GM23338 (cell line): ENCODE data around the gene PSIP1. TPM values are rescaled to one million over a fixed set of nuclear protein-coding genes. Genes with fewer than 3 reads are reported as not detected.

ENCODE experiments used
- ATAC-seq: fragments of 200-7000 bp; cut with Tn5 transposase; 3 replicates; pipeline ENCODE4 v1.9.1; 2020
- DNase-seq: peaks from one replicate; pipeline ENCODE4 v3.0.0-alpha.2; 2015; ENCODE audit warnings: low spot score
- H2AFZ ChIP-seq: fragments of 200-600 bp; sonication (generic); 2 replicates; pipeline ENCODE4 v1.8.0; 2016; ENCODE audit warnings: antibody characterized with exemption, mild to moderate bottlenecking, moderate library complexity
- H3F3A ChIP-seq: fragments of 200-600 bp; sonication (generic); replicated peaks from 2 replicates; pipeline ENCODE4 v1.8.0; 2017; ENCODE audit warnings: antibody characterized with exemption, mixed run types, low read depth
- H3K27ac ChIP-seq: fragments of 200-600 bp; sonication (generic); 2 replicates; pipeline ENCODE4 v1.6.1; 2016; ENCODE audit warnings: low read depth
- H3K27me3 ChIP-seq: fragments of 200-600 bp; sonication (generic); 2 replicates; pipeline ENCODE4 v1.8.0; 2016; ENCODE audit warnings: mild to moderate bottlenecking, mixed run types, moderate library complexity; ENCODE audit not compliant: insufficient read depth
- H3K36me3 ChIP-seq: fragments of 200-600 bp; sonication (generic); 2 replicates; pipeline ENCODE4 v1.8.0; 2016; ENCODE audit warnings: mild to moderate bottlenecking; ENCODE audit not compliant: insufficient read depth
- H3K4me1 ChIP-seq: fragments of 200-600 bp; sonication (generic); 2 replicates; pipeline ENCODE4 v1.8.0; 2016; ENCODE audit warnings: mild to moderate bottlenecking, moderate library complexity; ENCODE audit not compliant: insufficient read depth
- H3K4me2 ChIP-seq: fragments of 200-600 bp; sonication (generic); 2 replicates; pipeline ENCODE4 v1.7.1; 2017; ENCODE audit warnings: mixed run types
- H3K4me3 ChIP-seq: fragments of 200-600 bp; sonication (generic); 2 replicates; pipeline ENCODE4 v1.6.1; 2016; ENCODE audit warnings: mixed run types
- H3K79me2 ChIP-seq: fragments of 200-600 bp; sonication (generic); replicated peaks from 2 replicates; pipeline ENCODE4 v1.8.0; 2017; ENCODE audit warnings: mild to moderate bottlenecking; ENCODE audit not compliant: insufficient read depth
- H3K9me2 ChIP-seq: fragments of 200-600 bp; sonication (generic); 2 replicates; pipeline ENCODE4 v1.8.0; 2017; ENCODE audit not compliant: insufficient read depth
- H4K20me1 ChIP-seq: fragments of 200-600 bp; sonication (generic); replicated peaks from 2 replicates; pipeline ENCODE4 v1.8.0; 2017; ENCODE audit warnings: mild to moderate bottlenecking; ENCODE audit not compliant: insufficient read depth
- H3K27ac Mint-ChIP-seq: 2 replicates; pipeline ENCODE4 v1.8.0; 2020; ENCODE audit warnings: inconsistent platforms, mild to moderate bottlenecking, moderate library complexity, mixed read lengths
- H3K27me3 Mint-ChIP-seq: 3 replicates; pipeline ENCODE4 v1.8.0; 2022; ENCODE audit warnings: low read depth, mild to moderate bottlenecking, moderate library complexity, mixed read lengths, inconsistent platforms; ENCODE audit not compliant: insufficient read depth, poor library complexity
- H3K36me3 Mint-ChIP-seq: 3 replicates; pipeline ENCODE4 v1.8.0; 2021; ENCODE audit warnings: low read depth, mild to moderate bottlenecking, inconsistent platforms, moderate library complexity, mixed read lengths
- H3K4me1 Mint-ChIP-seq: 3 replicates; pipeline ENCODE4 v1.8.0; 2020; ENCODE audit warnings: mild to moderate bottlenecking, inconsistent platforms, mixed read lengths
- H3K4me3 Mint-ChIP-seq: 3 replicates; pipeline ENCODE4 v1.8.0; 2021; ENCODE audit warnings: moderate library complexity, mild to moderate bottlenecking, inconsistent platforms, mixed read lengths
- H3K9me3 Mint-ChIP-seq: 3 replicates; pipeline ENCODE4 v1.8.0; 2020; ENCODE audit warnings: moderate library complexity, mild to moderate bottlenecking, inconsistent platforms, mixed read lengths
- CREB1 ChIP-seq: fragments of 250-450 bp; sonication (Bioruptor Pico); IDR thresholded peaks from 2 replicates; pipeline ENCODE4 v1.5.0; 2020; ENCODE audit warnings: low read depth, mild to moderate bottlenecking, moderate library complexity
- CTCF ChIP-seq, 2 experiments: fragments of 200-600 bp in 1 of 2; sonication (generic) in 1 of 2; conservative IDR thresholded peaks; 2 replicates each; pipeline versions ENCODE4 v1.5.1 to v1.6.1; 2016 to 2017; ENCODE audit warnings: antibody characterized with exemption in 2 of 2, low read depth in 2 of 2, mild to moderate bottlenecking in 2 of 2, moderate library complexity in 1 of 2
- EZH2 ChIP-seq: fragments of 200-600 bp; sonication (generic); IDR thresholded peaks from one replicate; pipeline ENCODE4 v1.8.0; 2017; ENCODE audit warnings: antibody characterized with exemption, mild to moderate bottlenecking, low read depth; ENCODE audit not compliant: unreplicated experiment
- EZH2phosphoT487 ChIP-seq: fragments of 200-600 bp; sonication (generic); IDR thresholded peaks from one replicate; pipeline ENCODE4 v1.8.1; 2018; ENCODE audit warnings: antibody characterized with exemption; ENCODE audit not compliant: unreplicated experiment
- JUNB ChIP-seq: IDR thresholded peaks from one replicate; pipeline ENCODE4 v1.6.1; 2016; ENCODE audit warnings: antibody characterized with exemption; ENCODE audit not compliant: unreplicated experiment
- NANOG ChIP-seq: IDR thresholded peaks from 2 replicates; pipeline ENCODE4 v1.6.1; 2016; ENCODE audit warnings: antibody characterized with exemption, borderline replicate concordance
- POLR2AphosphoS5 ChIP-seq: IDR thresholded peaks from 2 replicates; pipeline ENCODE4 v1.6.1; 2016; ENCODE audit warnings: antibody characterized with exemption, low read depth
- REST ChIP-seq: IDR thresholded peaks from one replicate; pipeline ENCODE4 v1.6.1; 2018; ENCODE audit warnings: antibody characterized with exemption; ENCODE audit not compliant: unreplicated experiment
- STAT1 ChIP-seq: IDR thresholded peaks from one replicate; pipeline ENCODE4 v1.6.1; 2016; ENCODE audit warnings: antibody characterized with exemption; ENCODE audit not compliant: unreplicated experiment
- ZNF114 ChIP-seq: fragments of 250-450 bp; sonication (Bioruptor Pico); IDR thresholded peaks from 2 replicates; pipeline ENCODE4 v1.5.0; 2020; ENCODE audit warnings: mild to moderate bottlenecking, moderate library complexity
- ZNF331 ChIP-seq: fragments of 250-450 bp; sonication (Bioruptor Pico); IDR thresholded peaks from 2 replicates; pipeline ENCODE4 v1.5.0; 2020; ENCODE audit warnings: low read depth, mild to moderate bottlenecking, moderate library complexity
- polyA plus RNA-seq: library from polyadenylated mRNA; unstranded; fragments of >200 nt; fragmentation: Nextera tagmentation; extraction: Ambion mirVana; gene quantifications from 2 replicates; pipeline ENCODE4 v1.2.1, GENCODE V29; 2016
- total RNA-seq: library from RNA; depleted of rRNA; stranded (reverse); fragments of >200 nt; shearing (Covaris generic); gene quantifications from 2 replicates; pipeline ENCODE4 v1.2.3, GENCODE V29; 2014
- TF ChIP-seq, protein P1 (sequence below): fragments of 250-450 bp; sonication (Bioruptor Pico); IDR thresholded peaks from 2 replicates; pipeline ENCODE4 v1.5.0; 2020; ENCODE audit warnings: mild to moderate bottlenecking, moderate library complexity
- TF ChIP-seq, protein P2 (sequence below): IDR thresholded peaks from 2 replicates; pipeline ENCODE4 v1.6.1; 2016; ENCODE audit warnings: antibody characterized with exemption

PSIP1 gene
- total and polyA plus RNA-seq, 2 experiments from 2014 or later, result 332 to 989 TPM

- Histone ChIP-seq H3K27ac (no peak overlapping the region), H3K9me2 (no peaks in the 10 kb centered on the region), H3K79me2 (no peaks in the 10 kb centered on the region), H3K4me2 (no peak overlapping the region), H3K4me1 (peaks cover 9% of the 10 kb centered on the region; the same call in 1 of the 2 replicates), H3K27me3 (no peaks in the 10 kb centered on the region), H4K20me1 (no peaks in the 10 kb centered on the region), H3K4me3 (no peak overlapping the region), H2AFZ (no peak overlapping the region), H3K36me3 (no peaks in the 10 kb centered on the region), H3F3A (no peaks in the 10 kb centered on the region)
- TF ChIP-seq CREB1 (no peak), EZH2phosphoT487 (no peak), NANOG (no peak), JUNB (no peak), POLR2AphosphoS5 (no peak), EZH2 (no peak), ZNF331 (no peak), REST (no peak), ZNF114 (CRISPR knock-in tag) (no peak), CTCF (conservative IDR thresholded peaks at IDR 0.05; ENCODE audit: low read depth in 2 of 2) (no peak), STAT1 (no peak)
- TF ChIP-seq, protein P1, sequence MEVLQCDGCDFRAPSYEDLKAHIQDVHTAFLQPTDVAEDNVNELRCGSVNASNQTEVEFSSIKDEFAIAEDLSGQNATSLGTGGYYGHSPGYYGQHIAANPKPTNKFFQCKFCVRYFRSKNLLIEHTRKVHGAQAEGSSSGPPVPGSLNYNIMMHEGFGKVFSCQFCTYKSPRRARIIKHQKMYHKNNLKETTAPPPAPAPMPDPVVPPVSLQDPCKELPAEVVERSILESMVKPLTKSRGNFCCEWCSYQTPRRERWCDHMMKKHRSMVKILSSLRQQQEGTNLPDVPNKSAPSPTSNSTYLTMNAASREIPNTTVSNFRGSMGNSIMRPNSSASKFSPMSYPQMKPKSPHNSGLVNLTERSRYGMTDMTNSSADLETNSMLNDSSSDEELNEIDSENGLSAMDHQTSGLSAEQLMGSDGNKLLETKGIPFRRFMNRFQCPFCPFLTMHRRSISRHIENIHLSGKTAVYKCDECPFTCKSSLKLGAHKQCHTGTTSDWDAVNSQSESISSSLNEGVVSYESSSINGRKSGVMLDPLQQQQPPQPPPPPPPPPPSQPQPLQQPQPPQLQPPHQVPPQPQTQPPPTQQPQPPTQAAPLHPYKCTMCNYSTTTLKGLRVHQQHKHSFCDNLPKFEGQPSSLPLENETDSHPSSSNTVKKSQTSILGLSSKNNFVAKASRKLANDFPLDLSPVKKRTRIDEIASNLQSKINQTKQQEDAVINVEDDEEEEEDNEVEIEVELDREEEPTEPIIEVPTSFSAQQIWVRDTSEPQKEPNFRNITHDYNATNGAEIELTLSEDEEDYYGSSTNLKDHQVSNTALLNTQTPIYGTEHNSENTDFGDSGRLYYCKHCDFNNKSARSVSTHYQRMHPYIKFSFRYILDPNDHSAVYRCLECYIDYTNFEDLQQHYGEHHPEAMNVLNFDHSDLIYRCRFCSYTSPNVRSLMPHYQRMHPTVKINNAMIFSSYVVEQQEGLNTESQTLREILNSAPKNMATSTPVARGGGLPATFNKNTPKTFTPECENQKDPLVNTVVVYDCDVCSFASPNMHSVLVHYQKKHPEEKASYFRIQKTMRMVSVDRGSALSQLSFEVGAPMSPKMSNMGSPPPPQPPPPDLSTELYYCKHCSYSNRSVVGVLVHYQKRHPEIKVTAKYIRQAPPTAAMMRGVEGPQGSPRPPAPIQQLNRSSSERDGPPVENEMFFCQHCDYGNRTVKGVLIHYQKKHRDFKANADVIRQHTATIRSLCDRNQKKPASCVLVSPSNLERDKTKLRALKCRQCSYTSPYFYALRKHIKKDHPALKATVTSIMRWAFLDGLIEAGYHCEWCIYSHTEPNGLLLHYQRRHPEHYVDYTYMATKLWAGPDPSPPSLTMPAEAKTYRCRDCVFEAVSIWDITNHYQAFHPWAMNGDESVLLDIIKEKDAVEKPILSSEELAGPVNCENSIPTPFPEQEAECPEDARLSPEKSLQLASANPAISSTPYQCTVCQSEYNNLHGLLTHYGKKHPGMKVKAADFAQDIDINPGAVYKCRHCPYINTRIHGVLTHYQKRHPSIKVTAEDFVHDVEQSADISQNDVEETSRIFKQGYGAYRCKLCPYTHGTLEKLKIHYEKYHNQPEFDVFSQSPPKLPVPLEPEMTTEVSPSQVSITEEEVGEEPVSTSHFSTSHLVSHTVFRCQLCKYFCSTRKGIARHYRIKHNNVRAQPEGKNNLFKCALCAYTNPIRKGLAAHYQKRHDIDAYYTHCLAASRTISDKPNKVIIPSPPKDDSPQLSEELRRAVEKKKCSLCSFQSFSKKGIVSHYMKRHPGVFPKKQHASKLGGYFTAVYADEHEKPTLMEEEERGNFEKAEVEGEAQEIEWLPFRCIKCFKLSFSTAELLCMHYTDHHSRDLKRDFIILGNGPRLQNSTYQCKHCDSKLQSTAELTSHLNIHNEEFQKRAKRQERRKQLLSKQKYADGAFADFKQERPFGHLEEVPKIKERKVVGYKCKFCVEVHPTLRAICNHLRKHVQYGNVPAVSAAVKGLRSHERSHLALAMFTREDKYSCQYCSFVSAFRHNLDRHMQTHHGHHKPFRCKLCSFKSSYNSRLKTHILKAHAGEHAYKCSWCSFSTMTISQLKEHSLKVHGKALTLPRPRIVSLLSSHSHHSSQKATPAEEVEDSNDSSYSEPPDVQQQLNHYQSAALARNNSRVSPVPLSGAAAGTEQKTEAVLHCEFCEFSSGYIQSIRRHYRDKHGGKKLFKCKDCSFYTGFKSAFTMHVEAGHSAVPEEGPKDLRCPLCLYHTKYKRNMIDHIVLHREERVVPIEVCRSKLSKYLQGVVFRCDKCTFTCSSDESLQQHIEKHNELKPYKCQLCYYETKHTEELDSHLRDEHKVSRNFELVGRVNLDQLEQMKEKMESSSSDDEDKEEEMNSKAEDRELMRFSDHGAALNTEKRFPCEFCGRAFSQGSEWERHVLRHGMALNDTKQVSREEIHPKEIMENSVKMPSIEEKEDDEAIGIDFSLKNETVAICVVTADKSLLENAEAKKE (CRISPR knock-in tag), result no peak
- TF ChIP-seq, protein P2, sequence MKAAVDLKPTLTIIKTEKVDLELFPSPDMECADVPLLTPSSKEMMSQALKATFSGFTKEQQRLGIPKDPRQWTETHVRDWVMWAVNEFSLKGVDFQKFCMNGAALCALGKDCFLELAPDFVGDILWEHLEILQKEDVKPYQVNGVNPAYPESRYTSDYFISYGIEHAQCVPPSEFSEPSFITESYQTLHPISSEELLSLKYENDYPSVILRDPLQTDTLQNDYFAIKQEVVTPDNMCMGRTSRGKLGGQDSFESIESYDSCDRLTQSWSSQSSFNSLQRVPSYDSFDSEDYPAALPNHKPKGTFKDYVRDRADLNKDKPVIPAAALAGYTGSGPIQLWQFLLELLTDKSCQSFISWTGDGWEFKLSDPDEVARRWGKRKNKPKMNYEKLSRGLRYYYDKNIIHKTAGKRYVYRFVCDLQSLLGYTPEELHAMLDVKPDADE, result no peak
- H3K27ac Mint-ChIP-seq, result no peak overlapping the region
- peaks cover 3% of the 10 kb centered on the region; the same call in 1 of the 3 replicates for H3K9me3 Mint-ChIP-seq
- DNase-seq (no peak), ATAC-seq (no peak)
- H3K4me3 Mint-ChIP-seq, result no peak overlapping the region
- no peaks in the 10 kb centered on the region for H3K36me3 Mint-ChIP-seq
- peaks cover 6% of the 10 kb centered on the region for H3K27me3 Mint-ChIP-seq
- H3K4me1 Mint-ChIP-seq, result peaks cover 5% of the 10 kb centered on the region
Observed at GRCh38 chr9:15542624-15543023, 31.9 kb upstream of the PSIP1 start.
